Cardiac muscle cell (in vitro differentiated cells and primary cell): ENCODE data around the gene JAKMIP2. TPM values are rescaled to one million over a fixed set of nuclear protein-coding genes. Genes with fewer than 3 reads are reported as not detected.

Source experiments
- DNase-seq, 2 donors: peaks; one replicate each; pipeline versions ENCODE4 v3.0.0 to v3.0.0-alpha.2; 2010 to 2017; ENCODE audit warnings: low read depth in 1 of 2, low spot score in 1 of 2
- H3K27ac ChIP-seq: fragments of 200-600 bp; sonication (generic); 2 replicates; pipeline ENCODE4 v1.5.1; 2016
- H3K27me3 ChIP-seq: fragments of 200-600 bp; sonication (generic); 2 replicates; pipeline ENCODE4 v1.6.0; 2016; ENCODE audit warnings: control low read depth
- H3K36me3 ChIP-seq: fragments of 200-600 bp; sonication (generic); 2 replicates; pipeline ENCODE4 v1.5.1; 2016; ENCODE audit warnings: control low read depth
- H3K4me1 ChIP-seq: fragments of 200-600 bp; sonication (generic); 2 replicates; pipeline ENCODE4 v1.8.1; 2017; ENCODE audit warnings: low read depth, mild to moderate bottlenecking, mixed run types
- H3K4me3 ChIP-seq: fragments of 200-600 bp; sonication (generic); 2 replicates; pipeline ENCODE4 v1.5.1; 2016; ENCODE audit warnings: mild to moderate bottlenecking
- H3K9me3 ChIP-seq: fragments of 200-600 bp; sonication (generic); 2 replicates; pipeline ENCODE4 v1.5.1; 2017; ENCODE audit warnings: low read depth, mild to moderate bottlenecking, control low read depth
- CTCF ChIP-seq: IDR thresholded peaks from 2 replicates; pipeline ENCODE4 v1.5.1; 2012; ENCODE audit warnings: low read depth, mild to moderate bottlenecking, low read length
- polyA plus RNA-seq: library from polyadenylated mRNA; unstranded; fragments of >200 nt; fragmentation: Nextera tagmentation; extraction: Ambion mirVana; gene quantifications from 2 replicates; pipeline ENCODE4 v1.2.1, GENCODE V29; 2016
- total RNA-seq: library from RNA; depleted of rRNA; stranded (reverse); fragments of >200 nt; gene quantifications from 2 replicates; pipeline ENCODE4 v1.2.3, GENCODE V29; 2016

JAKMIP2 gene
- total and polyA plus RNA-seq, 2 experiments from 2014 or later = 14.5 to 15.9 TPM

DNA sequence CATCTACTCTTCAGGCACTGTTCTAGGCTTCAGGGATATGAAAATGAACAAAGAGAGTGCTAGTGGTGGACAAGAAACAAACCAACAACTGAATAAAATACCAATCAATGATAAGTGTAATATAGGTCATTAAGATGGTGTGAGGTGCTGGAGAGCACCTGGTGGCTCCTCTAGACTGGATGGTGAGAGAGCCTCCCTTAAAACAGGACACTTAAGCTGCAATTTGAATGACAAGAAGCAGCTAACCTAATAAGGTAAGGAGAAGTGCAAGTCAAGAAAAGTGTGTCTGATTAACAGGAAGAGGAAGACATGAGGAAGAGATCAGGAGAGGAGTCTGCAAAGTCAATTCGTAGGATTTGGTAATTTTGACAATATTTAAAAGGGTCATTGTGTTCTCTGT lies 23.1 kb downstream of the JAKMIP2 start:
- H3K4me1 ChIP-seq = peaks cover 24% of the 10 kb centered on the region
- DNase-seq = no peak
- no peak overlapping the region for H3K4me3 ChIP-seq
- no peaks in the 10 kb centered on the region for H3K9me3 ChIP-seq
- H3K36me3 ChIP-seq = no peaks in the 10 kb centered on the region
- no peaks in the 10 kb centered on the region for H3K27me3 ChIP-seq
- no peak for TF ChIP-seq CTCF
- H3K27ac ChIP-seq = no peak overlapping the region

DNA sequence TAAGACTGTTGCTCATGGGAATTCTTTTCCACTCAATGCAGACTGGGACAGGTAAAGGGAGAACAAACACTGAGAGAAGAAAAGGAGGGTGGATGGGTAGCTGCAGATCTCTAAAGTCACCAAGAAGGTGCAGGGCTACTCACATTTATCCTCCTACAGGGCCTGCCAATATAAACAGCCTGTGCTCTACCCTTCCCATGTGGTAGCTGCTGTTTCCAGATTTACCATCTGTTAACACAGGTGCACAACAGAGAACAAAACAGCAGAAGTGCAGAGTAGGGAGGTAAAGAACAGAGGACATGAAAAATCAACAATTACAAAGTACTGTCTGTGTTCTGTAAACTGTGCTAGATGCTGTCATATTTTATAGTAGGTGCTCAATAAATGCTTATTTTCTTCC lies 26.0 kb downstream of the JAKMIP2 start:
- no peaks in the 10 kb centered on the region for H3K36me3 ChIP-seq
- H3K4me1 ChIP-seq = peaks cover 20% of the 10 kb centered on the region
- no peak for TF ChIP-seq CTCF
- H3K4me3 ChIP-seq = no peak overlapping the region
- no peak for DNase-seq
- H3K27me3 ChIP-seq = no peaks in the 10 kb centered on the region
- no peaks in the 10 kb centered on the region for H3K9me3 ChIP-seq
- H3K27ac ChIP-seq = no peak overlapping the region

DNA sequence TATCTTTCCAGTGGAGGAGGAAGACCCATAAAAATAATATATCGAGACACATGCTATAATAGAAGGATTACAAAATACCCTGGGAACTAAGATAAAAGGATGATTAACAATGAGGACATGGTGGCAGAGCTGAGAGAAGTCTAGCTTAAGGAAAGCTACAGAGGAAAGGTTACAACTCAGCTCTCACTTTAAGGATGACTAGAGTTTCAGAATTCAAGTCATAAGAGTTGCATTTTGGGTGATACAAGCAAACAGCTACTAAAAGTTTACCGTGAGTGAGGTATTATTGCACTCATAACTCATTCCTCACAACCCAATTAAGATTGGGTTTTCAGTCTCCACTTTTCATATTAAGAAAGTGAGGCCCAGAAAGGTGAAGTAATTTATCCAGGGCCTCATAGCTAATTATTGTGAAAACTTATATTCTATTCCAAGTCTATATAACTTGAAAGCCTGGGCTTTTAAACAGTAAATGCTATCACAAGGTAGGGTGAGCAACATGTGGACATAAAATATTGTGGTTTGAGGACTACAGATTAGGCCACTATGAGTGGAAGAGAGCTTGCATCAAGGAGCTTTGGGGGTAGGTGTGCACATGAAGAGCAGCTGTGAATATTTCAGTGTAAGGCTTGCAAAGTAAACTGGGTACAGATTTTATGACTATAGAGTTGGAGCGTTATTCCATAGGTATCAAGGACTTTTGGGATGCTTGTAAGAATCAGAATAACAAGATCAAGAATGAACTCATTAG lies 28.0 kb downstream of the JAKMIP2 start:
- DNase-seq = no peak
- Histone ChIP-seq H3K36me3 (no peaks in the 10 kb centered on the region), H3K4me3 (no peak overlapping the region), H3K9me3 (no peaks in the 10 kb centered on the region), H3K4me1 (peaks cover 10% of the 10 kb centered on the region), H3K27me3 (no peaks in the 10 kb centered on the region), H3K27ac (no peak overlapping the region)
- TF ChIP-seq CTCF = no peak

- peak in 1 of 2 donors; percentile 3 for DNase-seq
- Histone ChIP-seq H3K4me1 (peaks cover 12% of the 10 kb centered on the region), H3K4me3 (no peak overlapping the region), H3K36me3 (no peaks in the 10 kb centered on the region), H3K27me3 (no peaks in the 10 kb centered on the region), H3K9me3 (no peaks in the 10 kb centered on the region), H3K27ac (no peak overlapping the region)
- TF ChIP-seq CTCF = no peak
Measured at GRCh38 chr5:147753765-147754164, 28.8 kb downstream of the JAKMIP2 start.

DNA sequence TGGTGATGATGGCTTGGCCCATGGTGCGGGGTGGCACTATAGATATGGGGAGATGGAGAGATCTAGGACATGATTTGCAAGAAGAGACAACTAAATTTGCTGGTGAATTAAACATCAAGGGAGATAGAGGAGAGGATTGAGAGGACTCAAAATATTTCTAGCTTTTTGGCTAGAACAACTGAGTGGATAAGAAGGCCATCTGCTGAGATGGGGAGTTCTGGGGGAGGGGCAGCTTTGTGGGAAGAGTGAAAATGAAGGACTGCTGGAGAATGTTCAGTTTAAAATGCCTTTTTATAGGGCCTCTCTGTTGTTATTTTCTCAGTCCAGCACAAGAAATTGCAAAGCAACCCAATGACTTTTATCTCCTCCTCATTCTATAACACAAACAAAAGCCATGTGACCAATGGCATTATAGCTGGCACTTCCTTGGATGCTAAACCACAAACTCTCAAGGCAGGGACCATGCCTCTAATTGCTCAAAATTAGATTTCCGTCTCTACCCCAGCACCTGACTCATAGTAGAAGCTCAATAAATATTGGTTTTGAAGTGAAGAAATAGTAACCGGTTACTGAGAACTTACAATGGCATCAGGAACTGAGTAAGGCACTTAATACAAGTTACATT lies 29.8 kb downstream of the JAKMIP2 start:
- H3K27ac ChIP-seq = no peak overlapping the region
- peaks cover 12% of the 10 kb centered on the region for H3K4me1 ChIP-seq
- no peaks in the 10 kb centered on the region for H3K36me3 ChIP-seq
- H3K4me3 ChIP-seq = no peak overlapping the region
- no peaks in the 10 kb centered on the region for H3K9me3 ChIP-seq
- H3K27me3 ChIP-seq = no peaks in the 10 kb centered on the region
- no peak for DNase-seq
- TF ChIP-seq CTCF = no peak
